GM19438 (cell line): ENCODE results near the gene RND3.

ENCODE experiments used
- ATAC-seq: cut with Tn5 transposase; IDR thresholded peaks from one replicate; pipeline ENCODE4 v1.9.1; 2021; ENCODE audit warnings: low read depth; ENCODE audit not compliant: unreplicated experiment

Gene RND3

DNA sequence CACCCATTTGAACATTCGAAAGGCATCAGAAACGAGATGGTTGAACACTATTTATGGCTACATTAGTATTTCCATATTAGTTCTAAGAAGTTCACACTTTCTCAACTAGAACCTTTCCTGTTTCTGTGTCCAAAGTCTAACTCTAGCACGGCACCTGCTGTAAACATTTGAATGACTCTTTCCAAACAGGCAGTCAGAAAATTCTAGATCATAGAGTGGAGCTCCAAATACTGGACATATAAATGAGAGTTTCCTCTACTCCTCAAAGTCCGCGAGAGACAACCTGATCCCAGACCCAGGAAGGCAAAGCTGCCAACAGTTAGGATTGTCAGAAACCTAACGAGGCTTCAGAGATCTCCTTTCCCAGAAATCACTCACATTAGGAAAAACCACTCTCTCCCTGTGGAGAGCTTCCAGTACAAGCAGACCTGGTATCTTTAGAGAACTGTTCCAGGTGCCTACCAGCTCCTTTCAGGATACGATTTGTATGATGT is 10.6 kb downstream of the RND3 start:
- no peak for ATAC-seq

- no peak for ATAC-seq
These were observed 11.2 kb downstream of the RND3 start for GRCh38 chr2:150476286-150476685.

DNA sequence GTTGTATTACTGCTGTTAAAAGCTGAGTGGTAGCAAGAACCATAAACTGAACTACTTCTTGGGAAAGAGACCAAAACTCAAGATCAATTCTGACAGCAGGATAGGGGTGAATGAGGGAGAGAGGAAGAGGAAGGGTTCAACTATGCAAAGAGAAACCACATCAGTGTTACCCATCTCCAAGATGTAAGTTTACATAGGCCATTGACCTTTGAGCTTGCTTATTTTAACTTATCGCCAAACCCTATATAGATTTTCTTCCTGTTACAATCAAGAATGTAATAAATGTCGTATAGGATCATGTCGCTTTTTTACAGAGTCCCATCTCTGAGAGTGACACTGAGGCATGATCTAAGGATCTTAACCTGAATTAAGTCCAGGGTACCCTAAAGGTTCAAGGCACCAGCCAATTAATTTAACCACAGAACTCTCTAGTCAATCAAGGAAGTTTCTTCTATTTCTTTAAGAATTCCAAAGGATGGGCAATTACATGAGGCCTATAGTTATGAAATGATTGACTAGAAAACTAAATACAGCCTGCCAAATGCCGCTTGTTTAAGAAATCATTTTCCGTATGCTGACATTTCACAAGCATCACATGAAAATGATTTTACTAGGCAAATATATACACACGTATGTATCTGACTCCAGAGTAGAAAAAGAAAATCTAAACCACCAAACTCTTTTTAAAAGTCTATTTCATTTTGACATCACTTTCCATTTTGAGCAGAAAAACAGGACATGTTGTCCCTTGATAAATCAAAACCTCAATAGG is 11.8 kb downstream of the RND3 start:
- no peak for ATAC-seq

- ATAC-seq = no peak
These were observed 13.0 kb downstream of the RND3 start for GRCh38 chr2:150474326-150475074.

DNA sequence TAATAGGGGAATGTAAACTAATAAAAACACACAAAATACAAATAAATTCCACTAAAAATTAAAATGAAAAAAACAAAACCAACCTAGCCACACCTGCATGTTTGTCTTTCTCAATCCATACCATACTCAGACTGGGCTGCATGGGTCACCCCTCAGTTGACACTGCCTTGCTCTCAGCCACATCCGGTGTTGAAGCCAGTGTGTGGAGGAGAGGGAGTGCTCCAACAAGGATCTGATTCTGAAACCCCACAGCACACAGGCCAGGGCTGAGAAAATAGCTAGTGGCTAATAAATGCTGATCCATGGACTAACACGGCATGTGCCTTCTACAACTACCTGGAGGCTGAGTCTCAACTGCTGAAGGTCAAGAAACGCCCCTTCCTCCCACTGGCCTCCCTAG is 13.7 kb downstream of the RND3 start:
- ATAC-seq = no peak

- ATAC-seq = no peak
These were observed 15.0 kb downstream of the RND3 start for GRCh38 chr2:150472511-150472899.

DNA sequence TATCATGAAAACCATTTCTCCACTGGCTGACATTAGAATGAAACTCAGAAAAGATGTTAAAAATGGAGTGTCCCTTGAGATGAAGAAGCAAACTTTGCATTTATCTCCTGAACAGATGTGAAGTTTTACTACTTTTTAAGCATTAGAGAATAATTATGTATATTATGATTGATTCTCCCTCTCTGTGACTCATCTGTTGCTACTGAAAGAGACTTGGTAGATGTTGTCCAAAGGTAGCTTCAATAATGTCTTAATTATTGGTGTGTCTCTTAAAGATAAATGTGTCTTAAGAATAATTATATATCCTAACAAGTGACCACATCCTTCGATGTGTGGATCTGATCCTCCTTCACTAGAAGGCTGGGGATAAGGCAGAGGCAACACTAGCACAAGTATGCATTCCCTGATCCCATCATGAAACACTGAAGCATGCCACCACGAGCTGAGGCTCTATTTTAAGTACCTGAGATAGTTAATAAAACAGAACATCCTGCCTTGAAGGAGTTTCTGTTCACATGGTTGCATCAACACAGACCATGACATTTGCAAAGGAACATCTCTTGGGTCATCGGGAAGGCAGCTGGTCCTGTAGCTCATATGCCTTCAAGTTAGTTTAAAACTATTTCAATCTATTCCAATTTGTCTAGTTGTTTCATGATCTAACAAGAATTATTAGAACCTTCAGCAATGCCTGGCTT is 15.5 kb downstream of the RND3 start:
- no peak for ATAC-seq

DNA sequence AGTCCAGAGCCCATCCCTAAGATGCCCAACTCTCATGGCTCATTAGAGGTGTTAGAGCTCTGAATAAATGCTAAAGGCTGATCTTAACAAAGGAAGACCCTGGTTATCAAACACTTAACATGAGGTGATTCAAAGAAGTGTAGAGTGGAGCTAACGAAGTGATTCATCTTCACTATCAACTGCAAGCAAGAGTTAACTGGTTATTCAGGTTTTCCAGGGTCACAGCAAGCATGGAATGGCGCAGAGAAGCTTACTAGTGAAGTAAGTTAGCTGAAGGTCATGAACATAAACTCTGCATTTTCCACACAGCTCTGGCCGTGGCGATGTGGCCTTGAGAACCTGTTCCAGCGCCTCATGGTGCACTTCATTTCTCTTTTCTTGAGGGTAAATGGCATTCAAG is 17.0 kb downstream of the RND3 start:
- ATAC-seq = no peak

GRCh38 chr2:150469706-150470274 is 17.7 kb downstream of the RND3 start:
- ATAC-seq = no peak

GRCh38 chr2:150468350-150468960 is 19.0 kb downstream of the RND3 start:
- no peak for ATAC-seq

DNA sequence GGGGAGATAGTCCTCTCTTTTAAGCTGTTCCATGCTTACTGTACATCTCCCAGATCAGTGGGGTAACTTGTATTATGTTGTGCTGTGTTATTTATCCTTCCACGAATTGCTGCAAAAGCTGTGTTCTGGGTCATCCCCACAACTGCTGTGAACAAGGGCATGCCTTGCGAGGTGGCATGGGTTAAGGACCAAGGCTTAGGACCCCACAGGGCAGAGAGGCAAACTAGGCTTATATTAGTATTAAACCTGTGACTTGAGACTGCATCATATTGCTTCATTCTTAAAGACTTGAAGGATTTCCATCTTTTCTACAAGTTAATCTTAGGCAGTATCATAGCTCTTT is 19.9 kb downstream of the RND3 start:
- ATAC-seq = no peak

- no peak for ATAC-seq
These were observed 20.5 kb downstream of the RND3 start for GRCh38 chr2:150466741-150467620.

- no peak for ATAC-seq
These were observed 21.5 kb downstream of the RND3 start for GRCh38 chr2:150465703-150466569.

GRCh38 chr2:150464986-150465385 is 22.5 kb downstream of the RND3 start:
- ATAC-seq = no peak

DNA sequence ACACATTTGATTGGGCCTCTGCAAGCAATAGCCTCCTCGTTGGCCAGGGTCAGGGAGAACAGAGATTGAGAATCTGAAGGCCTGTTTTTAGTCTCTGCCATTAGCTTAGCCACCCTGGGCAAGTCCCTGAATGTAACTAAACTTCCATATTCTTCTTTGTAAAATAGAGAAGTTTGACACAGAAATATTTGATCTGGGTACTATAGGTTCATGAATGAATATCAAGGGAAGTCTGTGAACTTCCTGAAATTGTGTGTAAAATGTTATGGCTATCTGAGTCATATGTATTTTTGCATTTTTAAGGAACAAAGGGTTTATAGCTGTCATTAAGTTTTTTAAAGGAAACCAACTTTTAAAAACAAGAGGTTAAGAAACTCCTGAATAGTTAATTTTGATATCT is 23.2 kb downstream of the RND3 start:
- no peak for ATAC-seq

DNA sequence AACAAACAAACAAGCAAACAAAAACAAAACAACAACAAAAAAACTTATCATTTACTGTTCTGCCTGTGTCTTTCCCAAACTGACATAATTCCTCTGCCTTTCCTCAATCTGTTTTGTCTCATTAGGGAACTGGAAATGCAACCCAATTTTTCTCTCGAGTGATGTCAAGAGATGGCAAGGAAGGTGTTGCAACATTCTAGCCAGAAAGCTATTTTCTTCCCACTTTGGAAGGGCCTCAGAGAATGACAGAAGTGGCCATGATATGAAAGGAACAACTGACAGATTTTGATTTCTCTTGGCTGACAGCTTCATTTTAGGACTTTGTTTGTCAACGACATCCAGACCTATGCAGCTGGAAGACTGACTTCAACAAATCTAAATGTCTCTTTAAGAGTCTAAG is 24.7 kb downstream of the RND3 start:
- ATAC-seq = no peak

GRCh38 chr2:150459281-150459680 is 28.2 kb downstream of the RND3 start:
- no peak for ATAC-seq

- ATAC-seq = no peak
These were observed 36.7 kb downstream of the RND3 start for GRCh38 chr2:150450765-150451164.

DNA sequence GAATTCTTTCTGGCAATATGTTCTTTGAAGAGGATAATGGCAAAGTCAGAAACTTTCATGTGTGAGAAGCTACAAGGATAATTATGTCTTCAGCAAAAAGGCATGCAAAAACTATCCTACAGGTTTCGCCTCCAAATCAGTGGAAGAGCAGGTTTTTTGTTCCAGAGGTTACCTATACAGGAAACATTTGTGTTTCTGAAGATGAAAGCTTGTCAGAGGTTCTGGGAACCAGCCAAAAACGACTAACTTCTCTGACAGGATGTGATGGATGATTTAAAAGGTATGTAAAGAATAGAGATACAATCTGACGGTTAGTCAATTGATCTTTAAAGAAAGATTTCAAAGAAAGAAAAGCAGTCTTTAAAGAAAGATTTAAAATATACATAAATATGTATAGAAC is 37.6 kb downstream of the RND3 start:
- no peak for ATAC-seq
